ENCODE results near the gene CSMD2.

CSMD2 gene

GRCh38 chr1:33949570-33949969 is 215.5 kb downstream of the CSMD2 start:
- DNase-seq, result no peak

- no peak for DNase-seq
Observed at GRCh38 chr1:33948291-33948690, 216.7 kb downstream of the CSMD2 start.

- DNase-seq, result no peak
Observed at GRCh38 chr1:33946836-33947235, 218.2 kb downstream of the CSMD2 start.

- no peak for DNase-seq
Observed at GRCh38 chr1:33944846-33945245, 220.2 kb downstream of the CSMD2 start.

- no peak for DNase-seq
Observed at GRCh38 chr1:33943978-33944377, 221.1 kb downstream of the CSMD2 start.

GRCh38 chr1:33932871-33933270 is 232.2 kb downstream of the CSMD2 start:
- no peak for DNase-seq

- no peak for DNase-seq
Observed at GRCh38 chr1:33931111-33931475, 233.9 kb downstream of the CSMD2 start.

GRCh38 chr1:33930346-33931110 is 234.5 kb downstream of the CSMD2 start:
- DNase-seq, result no peak

- no peak for DNase-seq
Observed at GRCh38 chr1:33928251-33928650, 236.8 kb downstream of the CSMD2 start.

GRCh38 chr1:33927721-33928120 is 237.3 kb downstream of the CSMD2 start:
- DNase-seq, result no peak

- DNase-seq, result no peak
Observed at GRCh38 chr1:33925586-33925985, 239.4 kb downstream of the CSMD2 start.

GRCh38 chr1:33921281-33921680 is 243.7 kb downstream of the CSMD2 start:
- no peak for DNase-seq

- DNase-seq, result peak; percentile 24
Observed at GRCh38 chr1:33918368-33918767, 246.7 kb downstream of the CSMD2 start.

GRCh38 chr1:33916786-33917185 is 248.2 kb downstream of the CSMD2 start:
- no peak for DNase-seq

GRCh38 chr1:33914531-33914930 is 250.5 kb downstream of the CSMD2 start:
- no peak for DNase-seq

GRCh38 chr1:33908324-33908956 is 256.6 kb downstream of the CSMD2 start:
- DNase-seq, result peak; percentile 33

GRCh38 chr1:33906156-33906555 is 258.9 kb downstream of the CSMD2 start:
- DNase-seq, result no peak

- no peak for DNase-seq
Observed at GRCh38 chr1:33905241-33905640, 259.8 kb downstream of the CSMD2 start.

GRCh38 chr1:33903210-33903589 is 261.8 kb downstream of the CSMD2 start:
- peak; percentile 29 for DNase-seq

GRCh38 chr1:33902486-33903209 is 262.4 kb downstream of the CSMD2 start:
- peak; percentile 69 for DNase-seq

- DNase-seq, result no peak
Observed at GRCh38 chr1:33899746-33900145, 265.3 kb downstream of the CSMD2 start.

- DNase-seq, result peak; percentile 86
Observed at GRCh38 chr1:33898881-33899280, 266.1 kb downstream of the CSMD2 start.

- DNase-seq, result no peak
Observed at GRCh38 chr1:33898406-33898805, 266.6 kb downstream of the CSMD2 start.

GRCh38 chr1:33897092-33897725 is 267.8 kb downstream of the CSMD2 start:
- DNase-seq, result no peak
